CD4-positive, alpha-beta T cell treated with Interferon gamma for 1 hour (primary cell): ENCODE data around the gene WAPL.
A peak's percentile ranks its signal among the peaks of the same experiment; 100 is the strongest.
"Not testable (repeated sequence)": the region's sequence is repeated elsewhere in the genome, so short reads cannot be mapped to it uniquely, and the experiment has no call there.

ENCODE experiments used
- DNase-seq: peaks from one replicate; pipeline ENCODE4 v3.0.0-alpha.2; 2020

The WAPL gene

GRCh38 chr10:86411281-86411841 is 110.2 kb downstream of the WAPL start:
- DNase-seq = no peak

GRCh38 chr10:86410542-86411124 is 111.0 kb downstream of the WAPL start:
- DNase-seq = no peak

- no peak for DNase-seq
These were observed 112.4 kb downstream of the WAPL start for GRCh38 chr10:86409183-86409582.

- DNase-seq = no peak
These were observed 118.3 kb downstream of the WAPL start for GRCh38 chr10:86403183-86403797.

GRCh38 chr10:86402283-86402941 is 119.2 kb downstream of the WAPL start:
- no peak for DNase-seq

- no peak for DNase-seq
These were observed 119.9 kb downstream of the WAPL start for GRCh38 chr10:86401588-86402282.

GRCh38 chr10:86400705-86401587 is 120.6 kb downstream of the WAPL start:
- peak; percentile 65 for DNase-seq

- DNase-seq = peak; percentile 89
These were observed 121.5 kb downstream of the WAPL start for GRCh38 chr10:86399879-86400704.

GRCh38 chr10:86399514-86399878 is 122.1 kb downstream of the WAPL start:
- no peak for DNase-seq

- DNase-seq = no peak
These were observed 124.5 kb downstream of the WAPL start for GRCh38 chr10:86397120-86397519.

GRCh38 chr10:86393862-86394455 is 127.6 kb downstream of the WAPL start:
- DNase-seq = no peak

GRCh38 chr10:86393362-86393761 is 128.2 kb downstream of the WAPL start:
- no peak for DNase-seq

- no peak for DNase-seq
These were observed 128.9 kb downstream of the WAPL start for GRCh38 chr10:86392723-86393094.

- DNase-seq = no peak
These were observed 129.4 kb downstream of the WAPL start for GRCh38 chr10:86391986-86392722.

GRCh38 chr10:86391236-86391840 is 130.3 kb downstream of the WAPL start:
- DNase-seq = no peak

- no peak for DNase-seq
These were observed 131.1 kb downstream of the WAPL start for GRCh38 chr10:86390337-86391120.

- no peak for DNase-seq
These were observed 132.0 kb downstream of the WAPL start for GRCh38 chr10:86389441-86390193.

GRCh38 chr10:86389109-86389440 is 132.5 kb downstream of the WAPL start:
- DNase-seq = not testable (repeated sequence)
